Activated CD4-positive, CD25-positive, alpha-beta regulatory T cell treated with anti-CD3 and anti-CD28 coated beads, Interleukin-2, amount 50 U/mL, for 24 hours (primary cell): ENCODE results near the gene CTDP1.
"Not testable (repeated sequence)": the region's sequence is repeated elsewhere in the genome, so short reads cannot be mapped to it uniquely, and the experiment has no call there.

Experiments
- ATAC-seq, 2 donors: fragments of 150-1000 bp; cut with Tn5 transposase; one replicate each; pipeline ENCODE4 v1.10.0; 2021; ENCODE audit warnings: mild to moderate bottlenecking in 1 of 2, moderate library complexity in 1 of 2

CTDP1 gene

GRCh38 chr18:79706006-79706405 lies 26.4 kb downstream of the CTDP1 start:
- ATAC-seq = no peak

- ATAC-seq = no peak
These were observed 27.1 kb downstream of the CTDP1 start for GRCh38 chr18:79706658-79707057.

- ATAC-seq = no peak
These were observed 27.6 kb downstream of the CTDP1 start for GRCh38 chr18:79707239-79707638.

DNA sequence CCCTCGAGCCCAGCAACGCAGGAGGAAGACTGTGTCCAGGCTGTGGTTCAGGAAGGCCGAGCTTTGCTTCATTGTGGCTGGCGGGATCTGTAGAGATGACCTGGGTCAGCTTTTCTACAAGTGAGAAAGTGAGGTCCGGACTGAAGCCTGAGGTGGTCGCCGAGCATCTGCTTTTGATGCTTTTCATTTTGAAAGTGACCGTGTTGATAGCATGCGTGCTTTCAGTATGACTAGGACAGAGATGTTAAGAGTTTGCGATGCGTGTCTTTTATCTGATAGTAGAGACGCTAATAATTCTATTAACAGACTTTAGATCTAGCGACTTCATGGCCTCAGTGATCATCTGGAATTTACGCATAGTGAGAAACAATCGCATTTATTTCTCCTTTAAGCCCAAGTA lies 28.1 kb downstream of the CTDP1 start:
- ATAC-seq = no peak

GRCh38 chr18:79708412-79708811 lies 28.8 kb downstream of the CTDP1 start:
- no peak for ATAC-seq

DNA sequence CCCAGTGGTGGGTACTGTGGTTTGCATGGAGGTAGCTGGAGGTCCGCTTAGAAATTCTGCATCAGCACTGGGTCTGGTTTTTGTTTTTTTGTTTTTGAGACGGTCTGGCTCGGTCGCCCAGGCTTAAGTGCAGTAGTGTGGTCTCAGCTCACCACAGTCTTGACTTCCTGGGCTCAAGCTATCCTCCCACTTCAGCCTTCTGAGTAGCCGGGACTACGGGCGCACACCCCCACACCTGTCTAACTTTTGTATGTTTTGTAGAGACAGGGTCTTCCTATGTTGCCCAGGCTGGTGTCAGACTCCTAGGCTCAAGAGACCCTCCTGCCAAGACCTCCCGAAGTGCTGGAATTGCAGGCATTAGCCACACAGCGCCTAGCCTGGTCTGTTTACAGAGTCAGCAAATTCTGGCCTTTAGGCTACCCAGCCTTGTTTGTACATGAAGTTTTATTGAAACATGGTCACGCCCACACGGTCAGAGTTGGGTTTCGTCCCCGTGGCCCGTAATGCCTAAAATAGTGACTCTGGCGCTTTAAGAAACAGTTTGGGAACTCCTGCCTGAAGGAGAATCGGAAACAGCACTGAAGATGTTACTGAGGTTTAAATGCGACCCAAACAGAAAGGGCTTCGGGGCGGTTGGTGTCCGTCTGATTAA lies 32.7 kb downstream of the CTDP1 start:
- ATAC-seq = no peak

DNA sequence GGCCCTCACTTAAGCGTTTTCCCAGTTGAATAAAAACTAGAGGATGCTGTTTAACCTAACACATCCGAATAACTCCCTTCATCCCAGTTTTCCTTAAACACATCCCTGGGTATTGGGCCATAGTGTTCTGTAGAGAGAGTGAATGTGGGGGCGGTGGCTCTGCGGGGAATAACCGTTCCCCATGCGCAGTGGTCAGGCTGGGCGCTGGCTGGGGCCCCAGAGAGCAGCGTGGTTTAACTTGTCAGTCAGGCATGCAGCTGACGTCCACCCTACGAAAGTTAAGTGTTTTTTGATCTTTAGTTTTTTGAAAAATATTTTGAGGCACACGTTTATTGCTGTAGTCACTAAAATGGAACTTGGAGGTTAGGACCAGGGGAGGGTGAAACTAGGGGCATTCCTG lies 33.7 kb downstream of the CTDP1 start:
- no peak for ATAC-seq

DNA sequence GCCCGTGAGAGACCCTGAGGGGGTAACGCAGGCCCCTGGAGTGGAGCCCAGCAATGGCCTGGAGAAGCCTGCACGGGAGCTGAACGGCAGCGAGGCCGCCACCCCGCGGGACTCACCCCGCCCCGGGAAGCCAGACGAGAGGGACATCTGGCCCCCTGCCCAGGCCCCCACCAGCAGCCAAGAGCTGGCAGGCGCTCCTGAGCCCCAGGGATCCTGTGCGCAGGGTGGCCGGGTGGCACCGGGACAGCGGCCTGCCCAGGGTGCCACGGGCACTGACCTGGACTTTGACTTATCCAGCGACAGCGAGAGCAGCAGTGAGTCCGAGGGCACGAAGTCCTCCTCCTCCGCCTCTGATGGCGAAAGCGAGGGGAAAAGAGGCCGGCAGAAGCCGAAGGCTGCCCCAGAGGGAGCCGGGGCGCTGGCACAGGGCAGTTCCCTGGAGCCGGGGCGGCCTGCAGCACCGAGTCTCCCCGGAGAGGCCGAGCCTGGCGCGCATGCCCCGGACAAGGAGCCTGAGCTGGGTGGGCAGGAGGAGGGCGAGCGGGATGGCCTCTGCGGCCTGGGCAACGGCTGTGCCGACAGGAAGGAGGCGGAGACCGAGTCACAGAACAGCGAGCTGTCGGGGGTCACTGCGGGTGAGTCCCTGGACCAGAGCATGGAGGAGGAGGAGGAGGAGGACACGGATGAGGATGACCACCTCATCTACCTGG lies 35.1 kb downstream of the CTDP1 start:
- ATAC-seq = no peak

DNA sequence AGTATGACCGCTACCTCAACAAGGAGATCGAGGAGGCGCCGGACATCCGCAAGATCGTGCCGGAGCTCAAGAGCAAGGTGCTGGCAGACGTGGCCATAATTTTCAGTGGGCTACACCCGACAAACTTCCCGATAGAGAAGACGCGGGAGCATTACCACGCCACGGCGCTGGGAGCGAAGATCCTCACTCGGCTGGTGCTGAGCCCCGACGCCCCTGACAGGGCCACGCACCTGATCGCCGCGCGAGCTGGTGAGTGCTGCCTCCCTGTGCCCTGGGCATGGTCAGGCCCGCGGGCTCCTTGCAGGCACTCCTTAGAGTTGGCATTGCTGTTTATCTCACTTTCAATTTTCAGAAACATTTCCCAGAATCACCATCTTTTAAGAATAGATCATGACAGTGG lies 35.7 kb downstream of the CTDP1 start:
- no peak for ATAC-seq

DNA sequence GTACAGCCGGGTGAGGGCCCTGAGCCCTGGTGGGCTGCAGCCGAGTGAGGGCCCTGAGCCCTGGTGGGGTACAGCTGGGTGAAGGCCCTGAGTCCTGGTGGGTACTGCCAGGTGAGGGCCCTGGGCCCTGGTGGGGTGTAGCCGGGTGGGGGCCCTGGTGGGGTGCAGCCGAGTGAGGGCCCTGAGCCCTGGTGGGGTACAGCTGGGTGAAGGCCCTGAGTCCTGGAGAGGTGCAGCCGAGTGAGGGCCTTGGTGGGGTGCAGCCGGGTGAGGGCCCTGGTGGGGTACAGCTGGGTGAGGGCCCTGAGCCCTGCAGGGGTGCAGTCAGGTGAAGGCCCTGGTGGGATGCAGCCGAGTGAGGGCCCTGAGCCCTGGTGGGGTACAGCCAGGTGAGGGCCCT lies 37.5 kb downstream of the CTDP1 start:
- ATAC-seq = no peak

DNA sequence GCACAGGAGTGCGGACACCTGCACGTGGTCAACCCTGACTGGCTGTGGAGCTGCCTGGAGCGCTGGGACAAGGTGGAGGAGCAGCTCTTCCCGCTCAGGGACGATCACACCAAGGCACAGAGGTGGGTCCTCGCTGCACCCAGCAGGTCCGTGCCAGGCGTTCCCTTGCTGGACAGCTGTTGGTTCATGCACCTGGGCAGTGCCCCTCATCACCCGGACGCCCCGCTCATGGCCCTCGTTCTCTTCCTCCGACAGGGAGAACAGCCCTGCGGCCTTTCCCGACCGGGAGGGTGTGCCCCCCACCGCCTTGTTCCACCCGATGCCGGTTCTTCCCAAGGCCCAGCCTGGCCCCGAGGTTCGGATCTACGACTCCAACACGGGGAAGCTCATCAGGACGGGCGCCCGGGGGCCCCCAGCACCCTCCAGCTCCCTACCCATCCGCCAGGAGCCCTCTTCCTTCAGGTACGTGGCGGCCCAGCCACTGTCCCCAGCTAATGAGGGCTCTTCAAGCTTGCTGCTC lies 38.0 kb downstream of the CTDP1 start:
- ATAC-seq = no peak

DNA sequence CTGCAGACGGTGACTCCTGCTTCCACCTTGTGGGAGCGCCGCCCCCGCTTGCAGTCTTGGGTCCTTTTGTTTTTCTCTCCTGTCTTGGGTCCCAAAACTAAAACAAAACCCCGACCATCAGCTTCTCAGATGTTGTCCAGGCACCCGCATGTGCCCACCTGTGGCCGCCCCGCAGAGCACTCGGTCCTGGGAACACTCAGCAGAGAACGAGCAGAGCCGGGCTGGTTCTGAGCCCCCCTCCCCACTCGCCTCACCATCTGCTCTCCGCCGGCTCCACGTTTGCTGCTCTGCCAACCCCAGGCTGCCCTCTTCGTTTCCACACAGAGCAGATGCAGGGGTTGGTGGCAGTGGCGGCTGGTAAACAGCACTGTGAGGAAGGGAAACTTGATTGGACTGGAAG lies 38.5 kb downstream of the CTDP1 start:
- no peak for ATAC-seq

DNA sequence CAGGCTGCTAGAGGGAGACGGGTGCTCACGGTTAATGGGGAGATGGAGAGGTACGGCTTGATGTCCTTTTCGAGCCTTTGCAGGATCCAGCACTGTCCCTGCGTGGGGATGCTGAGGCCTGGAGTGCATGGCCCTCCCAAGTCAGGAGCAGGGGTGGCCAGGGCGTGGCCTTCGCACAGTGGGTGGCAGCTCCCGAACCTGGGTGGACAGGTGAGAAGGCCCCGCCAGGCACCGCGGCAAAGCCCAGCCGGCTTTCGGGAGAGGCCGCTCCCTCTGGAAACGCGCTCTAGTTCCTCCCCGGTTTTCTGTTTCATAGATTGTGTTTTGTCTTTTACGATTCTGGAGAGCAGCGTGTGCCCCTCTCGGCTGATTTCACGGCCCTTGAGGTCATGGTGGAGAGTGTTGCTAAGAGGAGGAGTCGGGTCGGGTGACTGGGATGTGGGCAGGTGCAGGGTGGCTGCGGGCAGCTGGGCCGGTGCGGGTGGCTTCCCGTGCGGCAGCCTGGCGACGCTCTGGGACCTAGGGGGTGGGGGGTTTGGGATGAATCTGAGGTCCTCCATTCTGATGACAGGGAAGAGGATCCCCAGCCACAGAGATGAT lies 39.4 kb downstream of the CTDP1 start:
- ATAC-seq = no peak

- ATAC-seq = not testable (repeated sequence)
These were observed 40.1 kb downstream of the CTDP1 start for GRCh38 chr18:79719478-79720358.

DNA sequence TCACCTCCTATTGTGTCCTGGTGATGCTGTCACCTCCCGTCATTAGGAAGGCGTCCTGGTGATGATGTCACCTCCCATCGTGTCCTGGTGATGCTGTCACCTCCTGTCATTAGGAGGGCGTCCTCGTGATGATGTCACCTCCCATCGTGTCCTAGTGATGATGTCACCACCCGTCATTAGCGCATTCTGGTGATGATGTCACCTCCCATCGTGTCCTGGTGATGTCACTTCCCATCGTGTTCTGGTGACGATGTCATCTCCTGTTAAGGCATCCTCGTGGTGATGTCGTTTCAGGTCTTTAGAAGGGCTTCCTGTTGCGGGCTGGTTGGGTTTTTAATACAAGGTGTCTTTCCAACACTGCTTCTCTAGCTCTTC lies 40.7 kb downstream of the CTDP1 start:
- ATAC-seq = no peak

DNA sequence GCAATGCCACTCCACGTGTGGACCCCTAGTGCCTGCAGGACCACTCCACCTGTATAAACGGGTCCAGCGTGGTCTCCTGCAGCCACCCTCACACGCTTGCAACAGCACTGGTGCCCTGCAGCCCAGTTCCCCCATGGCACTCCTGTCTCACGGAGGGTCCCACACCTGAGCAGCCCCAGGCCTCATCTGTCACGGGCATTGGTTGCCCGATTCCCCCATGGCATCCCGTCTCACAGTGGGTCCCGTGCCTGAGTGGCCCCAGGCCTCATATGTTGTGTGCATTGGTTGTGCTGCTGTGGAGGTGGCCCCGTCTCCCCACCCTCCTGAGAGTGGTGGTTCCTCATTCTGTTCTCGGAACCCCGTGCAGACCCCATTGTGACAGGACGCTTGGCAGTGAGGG lies 43.4 kb downstream of the CTDP1 start:
- ATAC-seq = no peak

GRCh38 chr18:79723628-79724027 lies 44.0 kb downstream of the CTDP1 start:
- no peak for ATAC-seq

DNA sequence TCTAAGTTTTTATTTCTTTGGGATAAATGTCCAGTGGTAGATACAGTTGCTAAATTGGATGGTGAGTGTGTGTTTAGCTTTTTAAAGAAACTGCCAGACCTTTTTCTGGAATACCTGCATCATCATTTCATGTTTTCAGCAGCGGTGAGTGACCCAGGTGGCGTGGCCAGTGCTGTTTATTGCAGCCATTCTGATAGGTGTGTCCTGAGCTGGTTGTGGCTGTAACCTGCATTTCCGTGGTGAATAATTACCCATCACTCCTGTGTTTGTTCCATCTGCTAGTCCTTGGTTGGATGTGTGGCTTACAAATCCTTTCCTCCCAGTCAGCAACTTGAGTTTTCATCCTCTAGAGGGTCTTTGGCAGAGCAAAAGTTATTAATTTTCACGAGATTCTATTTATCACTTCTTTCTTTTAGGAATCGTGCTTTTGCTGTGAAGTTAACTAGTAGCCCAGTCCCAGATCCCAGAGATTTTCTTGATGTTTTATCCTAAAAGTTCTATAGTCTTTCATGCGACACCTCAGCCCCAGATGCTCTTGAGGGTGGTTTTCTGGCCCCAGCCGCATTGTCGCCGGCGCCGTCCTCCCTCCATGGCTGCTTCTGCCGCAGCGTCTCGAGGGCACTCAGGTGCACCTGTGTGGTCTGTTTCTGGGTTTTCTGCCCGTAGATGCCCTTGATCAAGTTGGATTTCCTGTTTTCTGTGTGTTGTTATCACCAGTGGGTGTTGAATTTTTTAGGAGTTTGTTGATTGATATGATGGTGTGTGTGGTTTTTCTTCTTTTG lies 44.9 kb downstream of the CTDP1 start:
- no peak for ATAC-seq

DNA sequence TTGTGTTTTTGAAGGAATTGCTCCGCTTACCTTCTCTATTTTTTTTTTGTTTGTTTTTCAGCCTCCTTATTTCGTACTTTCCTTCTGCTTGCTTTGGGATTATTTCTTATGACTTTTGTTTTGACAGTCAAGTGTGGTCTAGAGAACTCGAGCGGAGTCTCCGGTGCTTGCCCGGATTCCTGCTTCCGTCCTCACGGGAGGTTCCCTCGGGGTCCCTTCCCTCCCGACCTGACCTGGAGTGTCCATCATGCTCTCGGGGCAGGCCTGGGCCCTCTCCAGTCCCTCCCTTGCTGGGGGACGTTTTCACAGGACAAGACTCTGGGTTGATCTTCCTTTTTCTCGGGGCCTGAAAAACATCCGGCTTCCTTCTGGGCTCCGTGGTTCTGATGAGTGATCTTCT lies 45.9 kb downstream of the CTDP1 start:
- no peak for ATAC-seq

DNA sequence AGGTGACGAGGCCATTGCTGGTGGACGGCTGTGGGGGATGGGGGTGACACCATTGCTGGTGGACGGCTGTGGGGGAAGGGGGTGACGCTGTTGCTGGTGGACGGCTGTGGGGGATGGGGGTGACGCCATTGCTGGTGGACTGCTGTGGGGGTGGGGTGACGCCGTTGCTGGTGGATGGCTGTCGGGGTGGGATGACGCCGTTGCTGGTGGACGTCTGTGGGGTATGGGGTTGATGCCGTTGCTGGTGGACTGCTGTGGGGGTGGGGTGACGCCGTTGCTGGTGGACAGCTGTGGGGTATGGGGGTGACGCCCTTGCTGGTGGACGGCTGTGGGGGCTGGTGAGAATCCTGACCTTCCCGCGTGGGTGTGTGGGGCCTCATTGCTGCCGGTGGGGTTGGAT lies 47.1 kb downstream of the CTDP1 start:
- no peak for ATAC-seq

DNA sequence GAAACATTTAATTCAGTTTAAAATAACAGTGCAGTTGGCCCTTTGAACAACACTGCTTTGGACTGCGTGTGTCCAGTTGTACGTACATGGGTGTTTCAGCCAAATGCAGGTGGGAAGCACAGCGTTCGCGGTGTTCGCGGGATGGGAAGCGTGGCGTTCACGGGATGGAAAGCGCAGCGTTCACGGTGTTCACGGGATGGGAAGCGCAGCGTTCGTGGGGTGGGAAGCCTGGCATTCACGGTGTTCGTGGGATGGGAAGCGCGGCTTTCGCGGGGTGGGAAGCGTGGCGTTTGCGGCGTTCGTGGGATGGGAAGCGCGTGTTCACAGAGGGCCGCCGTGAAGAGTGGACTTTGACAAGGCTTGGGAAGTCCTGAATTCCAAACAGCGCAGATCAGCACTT lies 47.6 kb downstream of the CTDP1 start:
- ATAC-seq = no peak

GRCh38 chr18:79728931-79729586 lies 49.5 kb downstream of the CTDP1 start:
- ATAC-seq = no peak
